Breast epithelium (tissue), 3 donors: ENCODE results near the gene FBXL4.

Experiments
- CTCF ChIP-seq, 3 donors: fragments of 450-650 bp; IDR thresholded peaks; one replicate each; pipeline ENCODE4 v1.5.1; 2016 to 2017; ENCODE audit warnings: antibody characterized with exemption in 3 of 3, mild to moderate bottlenecking in 3 of 3, moderate library complexity in 3 of 3
- POLR2A ChIP-seq: fragments of 450-650 bp; IDR thresholded peaks from one replicate; pipeline ENCODE4 v1.6.1; 2016; ENCODE audit warnings: antibody characterized with exemption, mild to moderate bottlenecking, moderate library complexity
- POLR2AphosphoS5 ChIP-seq, 3 donors: sonication (generic); formaldehyde crosslinking; IDR thresholded peaks; one replicate each; pipeline ENCODE4 v1.6.1; 2017; ENCODE audit warnings: antibody characterized with exemption in 3 of 3

- TF ChIP-seq CTCF (IDR thresholded peaks at IDR 0.05) (no peak), POLR2A (no peak), POLR2AphosphoS5 (IDR thresholded peaks at IDR 0.05) (no peak)
Observed at GRCh38 chr6:98925831-98926230, 21.9 kb downstream of the FBXL4 start.
